ENCODE results near the gene SLC4A9.

- TF ChIP-seq CTCF (IDR thresholded peaks at IDR 0.05; ENCODE audit: extremely low read depth in 1 of 2, insufficient read depth in 1 of 2, low read depth in 1 of 2, low read length in 2 of 2) (no peak), MAX (IDR thresholded peaks at IDR 0.05; ENCODE audit: insufficient read depth, insufficient read length) (no peak), POLR2AphosphoS5 (IDR thresholded peaks at IDR 0.05; ENCODE audit: insufficient read depth, low read depth, low read length) (no peak), GATA2 (IDR thresholded peaks at IDR 0.05; ENCODE audit: insufficient read depth, insufficient read length, low read depth, low read length) (no peak), POLR2A (IDR thresholded peaks at IDR 0.05; ENCODE audit: low read depth, low read length) (no peak)
Measured at GRCh38 chr5:140391312-140391711, 31.3 kb downstream of the SLC4A9 start.
